Measurements from ENCODE around the gene MAGEA9. TPM values are rescaled to one million over a fixed set of nuclear protein-coding genes. Genes with fewer than 3 reads are reported as not detected.
"Not testable (repeated sequence)": the region's sequence is repeated elsewhere in the genome, so short reads cannot be mapped to it uniquely, and the experiment has no call there.

MAGEA9 gene, protein sequence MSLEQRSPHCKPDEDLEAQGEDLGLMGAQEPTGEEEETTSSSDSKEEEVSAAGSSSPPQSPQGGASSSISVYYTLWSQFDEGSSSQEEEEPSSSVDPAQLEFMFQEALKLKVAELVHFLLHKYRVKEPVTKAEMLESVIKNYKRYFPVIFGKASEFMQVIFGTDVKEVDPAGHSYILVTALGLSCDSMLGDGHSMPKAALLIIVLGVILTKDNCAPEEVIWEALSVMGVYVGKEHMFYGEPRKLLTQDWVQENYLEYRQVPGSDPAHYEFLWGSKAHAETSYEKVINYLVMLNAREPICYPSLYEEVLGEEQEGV
- not detected in 2 replicates for total RNA-seq (2014; rRNA removed; shearing (Covaris generic))

DNA sequence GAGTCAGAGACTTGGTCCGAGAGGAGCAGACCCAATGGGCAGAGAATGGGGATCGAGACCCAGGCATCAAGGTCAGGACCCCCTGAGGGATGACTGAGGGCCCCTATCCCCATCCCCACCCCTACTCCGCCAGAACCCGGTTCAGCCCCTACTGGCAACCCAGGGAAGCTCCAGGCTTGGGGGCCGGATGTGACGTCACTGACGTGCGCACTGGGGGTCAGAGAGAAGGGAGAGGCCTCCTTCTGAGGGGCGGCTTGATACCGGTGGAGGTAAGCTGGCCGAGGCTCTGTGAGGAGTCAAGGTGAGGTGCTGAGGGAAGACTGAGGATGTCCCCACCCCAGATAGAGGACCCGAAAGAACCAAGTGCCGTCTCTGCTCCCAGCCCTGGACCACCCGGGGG lies at the start of gene MAGEA9:
Gene MAGEA9, plus strand, starts transcription at position 204 of the 400 bp plus-strand sequence. CDS start 4,281 bp downstream, outside the sequence.
- not testable (repeated sequence) for DNase-seq (ENCODE audit: low read depth)

DNA sequence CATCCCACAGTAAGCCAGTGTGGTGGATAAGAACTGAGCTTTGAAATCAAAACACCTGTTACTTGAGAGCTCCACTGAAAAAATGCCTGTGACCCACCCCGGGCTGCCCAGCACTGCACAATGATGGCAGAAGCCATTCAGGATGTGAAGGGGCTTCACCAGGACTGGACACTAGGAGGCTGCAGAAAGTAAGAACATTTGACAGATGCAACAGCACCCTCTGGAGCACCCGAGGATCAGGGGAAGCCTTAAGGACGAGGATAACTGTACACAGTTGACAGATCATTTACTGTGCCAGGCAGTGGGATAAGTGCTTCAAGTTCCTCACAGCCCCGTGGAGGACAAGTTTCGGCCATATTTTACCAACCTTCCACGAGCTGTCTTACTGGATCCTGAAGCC lies 39.5 kb upstream of the MAGEA9 start:
- DNase-seq (ENCODE audit: low read depth), result not testable (repeated sequence)

DNA sequence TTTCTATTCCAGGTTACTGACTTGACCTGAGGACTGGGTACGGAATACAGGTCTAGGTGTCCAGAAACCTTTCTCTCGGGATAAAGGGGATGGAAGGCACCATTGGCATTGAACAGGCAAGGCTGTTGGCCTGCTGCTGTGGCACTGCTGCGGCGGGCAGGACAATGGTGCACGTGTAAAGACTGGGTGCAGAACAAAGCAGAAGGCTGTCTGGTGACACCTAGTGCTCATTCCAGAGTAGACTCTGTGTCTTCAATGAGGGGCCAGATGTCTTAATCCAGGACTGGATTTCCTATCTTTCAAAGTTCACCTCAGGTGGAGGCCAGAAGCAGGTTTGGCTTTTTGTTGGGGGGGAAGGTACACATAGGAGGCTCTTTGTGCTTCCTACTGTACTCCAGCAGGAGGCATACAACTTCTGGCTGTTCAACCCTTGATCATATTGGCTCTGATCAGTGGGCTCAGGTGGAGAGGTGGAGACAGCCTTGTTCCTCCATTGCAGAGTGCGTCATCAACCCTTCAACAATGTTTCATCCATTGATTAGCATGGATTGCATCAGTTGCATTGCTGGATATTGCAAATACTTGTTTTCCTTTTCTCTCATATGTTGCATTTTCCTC lies 35.2 kb upstream of the MAGEA9 start:
- DNase-seq (ENCODE audit: low read depth), result not testable (repeated sequence)

DNA sequence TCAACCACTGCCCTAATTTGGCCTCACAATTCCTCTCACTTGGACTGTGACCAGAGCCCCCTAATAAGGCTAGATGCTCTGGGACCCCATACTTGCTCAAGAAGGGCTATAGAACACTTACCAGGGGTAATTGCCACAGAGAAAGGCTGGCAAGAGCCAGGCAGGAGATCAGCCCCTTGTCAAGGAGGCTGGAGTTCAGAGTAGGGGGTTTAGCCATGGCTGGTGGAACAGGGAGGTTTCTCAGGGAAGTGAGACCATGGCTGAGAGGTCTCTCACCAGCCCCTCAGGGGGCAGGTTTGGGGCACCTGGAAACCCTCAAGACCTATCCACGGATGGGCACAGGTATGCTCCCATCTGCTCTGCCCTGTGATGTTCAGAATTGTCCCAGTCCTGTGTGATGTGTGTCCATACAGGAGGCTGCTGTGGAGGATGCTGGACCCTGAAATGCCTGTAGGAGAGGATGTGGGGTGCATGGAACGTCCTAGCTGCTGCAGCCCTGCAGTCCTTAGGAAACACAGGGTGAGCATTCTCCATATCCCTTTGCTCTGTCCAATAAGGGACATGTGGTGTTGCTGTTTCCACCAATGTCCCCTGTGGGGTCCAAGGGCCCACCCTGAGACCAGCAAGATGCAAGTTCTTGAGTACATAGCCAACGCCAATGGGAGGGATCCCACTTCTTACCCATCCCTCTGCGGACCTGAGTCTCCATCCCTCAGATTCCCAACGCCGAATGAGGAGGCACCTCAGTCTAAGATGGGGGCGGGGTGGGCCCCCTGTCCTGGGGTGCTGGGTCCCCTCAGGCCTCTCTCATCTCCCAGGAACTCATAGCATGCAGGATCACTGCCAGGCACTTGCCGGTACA lies 24.3 kb upstream of the MAGEA9 start:
- no peak for DNase-seq (ENCODE audit: low read depth)

DNA sequence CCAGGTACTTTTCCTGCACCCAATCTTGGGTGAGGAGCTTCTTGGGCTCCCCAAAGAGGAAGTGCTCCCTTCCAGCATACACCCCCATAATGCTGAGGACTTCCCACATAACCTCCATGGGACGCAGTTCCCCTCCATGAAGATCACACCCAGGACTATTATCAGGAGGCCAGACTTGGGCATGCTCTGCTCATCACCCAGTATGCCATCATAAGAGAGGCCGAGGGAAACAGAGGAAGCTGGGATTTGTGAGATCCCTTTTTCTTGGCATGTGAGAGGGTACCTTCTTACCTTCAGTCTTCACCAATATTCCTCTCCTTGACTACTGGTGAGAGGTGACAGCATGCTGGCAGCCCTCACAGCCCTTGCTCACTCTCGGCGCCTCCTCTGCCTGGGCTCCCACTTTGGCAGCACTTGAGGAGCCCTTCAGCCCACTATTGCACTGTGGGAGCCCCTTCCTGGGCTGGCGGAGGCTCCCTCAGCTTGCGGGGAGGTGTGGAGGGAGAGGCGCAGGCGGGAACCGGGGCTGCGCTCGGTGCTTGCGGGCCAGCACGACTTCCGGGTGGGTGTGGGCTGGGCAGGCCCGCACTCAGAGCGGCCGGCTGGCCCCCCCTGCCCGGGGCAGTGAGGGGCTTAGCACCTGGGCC lies 23.5 kb upstream of the MAGEA9 start:
- DNase-seq (ENCODE audit: low read depth), result no peak

DNA sequence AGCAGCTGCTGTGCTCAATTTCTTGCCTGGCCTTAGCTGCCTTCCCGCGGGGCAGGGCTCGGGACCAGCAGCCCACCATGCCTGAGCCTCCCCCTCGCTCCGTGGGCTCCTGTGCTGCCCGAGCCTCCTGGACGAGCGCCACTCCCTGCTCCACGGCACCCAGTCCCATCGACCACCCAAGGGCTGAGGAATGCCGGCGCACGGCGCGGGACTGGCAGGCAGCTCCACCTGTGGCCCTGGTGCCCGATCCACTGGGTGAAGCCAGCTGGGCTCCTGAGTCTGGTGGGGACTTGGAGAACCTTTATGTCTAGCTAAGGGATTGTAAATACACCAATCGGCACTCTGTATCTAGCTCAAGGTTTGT lies 23.0 kb upstream of the MAGEA9 start:
- not testable (repeated sequence) for DNase-seq (ENCODE audit: low read depth)

DNA sequence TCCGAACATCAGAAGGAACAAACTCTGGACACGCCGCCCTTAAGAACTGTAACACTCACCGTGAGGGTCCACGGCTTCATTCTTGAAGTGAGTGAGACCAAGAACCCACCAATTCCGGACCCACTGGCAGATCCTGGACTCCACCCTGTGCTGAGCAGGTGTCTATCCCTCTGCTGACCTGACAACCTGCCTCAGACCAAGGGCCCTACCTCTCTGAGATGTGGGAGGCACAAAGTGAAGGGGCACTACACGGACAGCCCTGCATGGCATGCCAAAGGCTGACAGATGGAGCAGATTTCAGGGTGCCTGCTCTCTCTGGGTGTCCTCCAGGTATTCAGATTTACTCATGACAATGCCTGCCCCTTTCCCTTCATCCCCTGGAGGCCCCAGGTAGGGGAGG lies 21.9 kb upstream of the MAGEA9 start:
- DNase-seq (ENCODE audit: low read depth), result no peak

DNA sequence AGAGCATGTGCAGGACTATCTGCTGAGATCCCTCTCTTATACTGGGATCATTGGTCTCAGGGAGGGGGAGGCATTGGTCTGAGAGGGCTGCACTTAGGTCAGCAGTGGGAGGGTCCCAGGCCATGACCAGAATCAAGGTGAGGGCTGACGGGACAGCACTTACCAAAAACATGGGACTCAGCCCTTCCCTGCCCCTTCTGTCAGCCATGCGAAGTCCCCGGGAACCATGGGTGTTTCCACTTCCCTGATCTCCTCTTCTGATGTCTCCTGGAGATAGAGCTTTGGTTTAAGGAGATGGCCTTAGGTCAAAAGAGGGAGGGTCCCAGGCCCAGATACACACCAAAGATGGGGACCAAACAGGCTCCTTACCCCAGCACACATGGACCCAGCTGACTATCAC lies 20.8 kb upstream of the MAGEA9 start:
- DNase-seq (ENCODE audit: low read depth), result no peak

DNA sequence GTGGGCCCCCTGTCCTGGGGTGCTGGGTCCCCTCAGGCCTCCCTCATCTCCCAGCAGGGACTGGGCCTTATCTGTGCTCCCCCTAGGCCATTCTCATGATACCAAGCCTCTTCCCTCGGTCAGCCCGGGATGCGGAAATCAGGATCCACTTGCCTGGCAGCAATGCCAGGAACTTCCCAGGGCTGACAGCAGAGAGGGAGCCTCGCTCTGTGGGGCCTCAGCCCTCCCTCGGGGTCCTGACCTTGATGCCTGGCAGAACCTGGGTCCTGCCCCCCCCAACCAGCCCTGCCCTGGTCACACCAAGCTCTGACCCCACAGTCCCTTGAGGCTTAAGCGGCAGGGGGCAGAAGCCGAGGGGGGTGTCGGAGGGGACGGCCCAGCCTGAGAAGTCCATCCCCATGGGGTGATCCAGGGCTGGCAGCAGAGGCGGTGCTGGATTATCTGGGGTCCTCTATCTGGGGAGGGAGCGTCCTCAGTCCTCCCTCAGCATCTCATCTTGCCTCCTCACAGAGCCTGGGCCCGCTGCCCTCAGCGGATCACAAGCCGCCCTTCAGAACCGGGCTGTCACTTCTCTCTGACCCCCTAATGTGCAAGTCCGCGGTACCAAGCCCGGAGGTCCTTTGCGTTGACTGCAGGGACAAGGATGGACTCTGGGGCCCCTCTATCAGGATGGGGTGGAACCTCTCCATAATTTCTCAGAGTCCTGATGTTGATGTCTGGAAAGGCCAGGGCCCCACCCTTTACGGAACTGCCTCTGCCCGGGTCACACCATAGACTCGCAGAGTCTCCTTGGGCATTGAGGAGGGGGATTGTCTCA lies 19.7 kb upstream of the MAGEA9 start:
- DNase-seq (ENCODE audit: low read depth), result not testable (repeated sequence)

DNA sequence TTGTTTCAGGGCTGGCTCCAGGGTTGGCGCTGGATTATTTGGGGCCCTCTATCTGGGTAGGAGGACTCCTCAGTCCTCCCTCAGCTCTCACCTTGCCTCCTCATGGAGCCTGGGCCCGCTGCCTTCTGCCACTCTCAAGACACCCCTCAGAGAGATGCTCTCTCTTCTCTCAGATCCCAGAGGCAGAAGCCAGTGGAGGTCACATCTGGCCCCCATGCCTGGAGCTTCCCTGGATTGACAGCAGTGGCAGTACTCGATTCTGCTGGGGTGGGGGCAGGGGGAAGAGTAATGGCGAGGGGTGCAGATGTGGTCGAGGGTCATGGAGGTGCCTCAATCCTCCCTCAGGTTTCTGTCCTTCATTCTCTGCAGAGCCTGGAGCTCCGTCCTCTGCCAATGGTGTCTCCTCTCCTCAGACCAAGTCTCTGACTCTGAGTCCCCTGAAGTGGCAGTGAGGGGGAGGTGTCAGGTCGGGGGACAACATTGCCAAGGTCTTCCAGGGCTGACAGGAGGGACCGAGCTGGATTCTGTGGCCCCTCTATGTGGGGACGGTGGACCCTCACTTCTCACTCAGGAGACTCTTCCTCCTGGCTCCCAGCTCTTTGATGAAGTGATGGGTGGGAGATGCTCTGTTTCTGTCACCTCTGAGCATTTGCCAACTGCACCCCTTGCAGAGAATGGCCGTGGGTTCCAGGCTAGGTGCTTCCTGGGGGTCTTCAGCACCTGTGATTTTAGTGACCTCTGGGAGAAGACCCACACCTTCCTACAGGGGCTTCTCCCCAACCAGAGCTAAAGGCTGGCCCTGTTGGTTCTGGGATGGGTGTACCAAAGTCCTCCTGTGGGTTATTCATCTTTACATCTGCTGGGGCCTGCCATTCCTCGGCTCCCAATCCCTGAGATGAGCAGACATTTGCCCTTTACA lies 18.8 kb upstream of the MAGEA9 start:
- DNase-seq (ENCODE audit: low read depth), result no peak

DNA sequence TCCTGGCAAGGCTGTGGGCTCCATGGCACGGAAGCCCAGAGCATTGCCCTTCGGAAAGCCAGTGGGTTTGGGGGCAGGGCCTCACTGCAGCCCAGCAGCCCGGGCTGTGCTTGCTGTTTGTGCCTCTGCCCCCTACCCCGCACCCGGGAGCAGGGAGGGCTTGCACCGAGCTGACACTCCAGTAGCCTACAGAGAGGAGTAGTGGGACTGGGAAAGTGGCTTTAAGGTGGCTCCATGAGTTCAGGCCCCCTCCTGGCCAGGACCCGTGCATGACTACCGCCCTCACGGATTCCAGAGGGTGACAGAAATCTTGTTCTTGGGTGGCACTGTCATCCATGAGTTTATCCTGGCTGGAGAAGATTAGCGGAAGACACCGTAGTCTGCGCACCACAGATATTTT lies 11.4 kb upstream of the MAGEA9 start:
- DNase-seq (ENCODE audit: low read depth), result not testable (repeated sequence)

DNA sequence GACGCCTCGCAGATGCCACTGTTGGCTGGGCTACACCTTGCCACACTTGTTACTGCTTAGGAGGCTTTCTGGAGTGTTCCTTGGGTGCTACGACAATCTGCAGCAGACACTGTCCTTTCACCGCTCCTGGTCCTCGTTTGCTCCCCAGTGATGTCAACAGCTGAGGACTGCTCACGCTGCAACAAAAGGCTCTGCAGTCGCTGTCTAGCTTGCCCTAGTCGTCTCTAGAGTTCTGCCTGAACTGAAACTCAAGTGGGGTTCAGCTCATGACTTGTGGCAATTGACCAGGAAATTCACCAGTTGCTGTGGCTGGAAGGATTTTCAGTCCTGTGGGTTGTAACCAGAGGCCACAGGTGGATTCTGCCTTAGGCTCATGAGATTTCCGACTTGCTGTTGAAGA lies 8.7 kb upstream of the MAGEA9 start:
- DNase-seq (ENCODE audit: low read depth), result not testable (repeated sequence)

DNA sequence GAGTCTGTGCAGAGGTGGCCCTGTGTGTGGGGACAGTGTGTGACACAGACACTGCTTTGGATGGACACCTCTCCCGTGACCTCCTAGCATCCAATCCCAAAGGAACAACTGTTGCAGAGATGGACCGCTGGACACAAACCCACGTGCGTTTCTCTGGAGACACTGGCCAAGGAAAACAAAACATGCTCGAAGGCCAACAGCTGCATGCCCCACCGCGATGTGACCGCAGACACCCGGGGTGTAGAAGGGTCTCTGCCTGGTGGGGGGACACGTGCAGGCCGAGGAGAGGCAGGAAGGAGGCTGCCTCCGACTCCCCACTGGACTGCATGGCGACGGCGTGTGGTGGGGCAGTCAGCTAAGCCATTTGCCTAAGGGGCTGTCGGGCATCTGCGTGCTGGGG lies 8.0 kb upstream of the MAGEA9 start, which contains the start of gene HSFX1:
Gene HSFX1, plus strand, starts transcription at position 301 of the 400 bp plus-strand sequence. CDS start 614 bp downstream, outside the sequence.
- DNase-seq (ENCODE audit: low read depth), result not testable (repeated sequence)

DNA sequence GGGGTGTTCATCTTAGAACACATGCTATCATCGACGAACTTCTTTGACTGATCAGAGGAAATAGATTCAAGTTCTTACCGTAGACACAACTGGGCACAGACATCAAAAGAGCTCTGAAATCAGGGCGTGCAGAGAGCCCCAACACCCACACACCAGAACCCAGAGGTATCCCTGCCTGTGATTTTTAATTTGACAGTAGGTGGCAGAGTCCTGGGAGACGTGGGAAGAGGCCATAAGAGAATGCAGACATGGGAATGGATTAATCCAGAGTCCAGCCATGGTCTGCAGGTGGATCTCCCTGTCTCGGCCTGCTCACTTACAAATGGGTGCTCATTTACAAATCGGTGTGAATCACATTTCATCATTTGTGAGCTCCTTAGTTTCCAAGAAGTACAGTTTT lies 3.7 kb upstream of the MAGEA9 start:
- DNase-seq (ENCODE audit: low read depth), result not testable (repeated sequence)

DNA sequence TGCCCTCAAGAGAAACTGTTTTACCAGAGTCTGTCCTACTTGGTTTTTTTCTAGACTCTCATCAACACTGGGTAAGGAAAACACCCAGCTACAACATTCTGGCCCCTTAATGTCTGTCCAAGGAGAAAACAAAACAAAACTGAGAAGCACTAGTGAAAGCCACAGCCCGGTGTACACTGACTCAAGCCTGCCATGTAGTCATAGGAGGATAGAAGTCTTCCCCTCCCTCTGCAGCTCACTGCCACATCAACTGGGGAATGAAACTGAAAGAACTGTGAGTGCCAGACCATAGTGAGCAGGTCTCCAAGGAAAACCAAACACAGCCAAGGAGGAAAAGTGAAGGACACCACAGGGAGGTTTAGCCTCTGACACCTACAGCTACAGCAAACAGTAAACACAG lies 13.8 kb downstream of the MAGEA9 start:
- DNase-seq (ENCODE audit: low read depth), result not testable (repeated sequence)

DNA sequence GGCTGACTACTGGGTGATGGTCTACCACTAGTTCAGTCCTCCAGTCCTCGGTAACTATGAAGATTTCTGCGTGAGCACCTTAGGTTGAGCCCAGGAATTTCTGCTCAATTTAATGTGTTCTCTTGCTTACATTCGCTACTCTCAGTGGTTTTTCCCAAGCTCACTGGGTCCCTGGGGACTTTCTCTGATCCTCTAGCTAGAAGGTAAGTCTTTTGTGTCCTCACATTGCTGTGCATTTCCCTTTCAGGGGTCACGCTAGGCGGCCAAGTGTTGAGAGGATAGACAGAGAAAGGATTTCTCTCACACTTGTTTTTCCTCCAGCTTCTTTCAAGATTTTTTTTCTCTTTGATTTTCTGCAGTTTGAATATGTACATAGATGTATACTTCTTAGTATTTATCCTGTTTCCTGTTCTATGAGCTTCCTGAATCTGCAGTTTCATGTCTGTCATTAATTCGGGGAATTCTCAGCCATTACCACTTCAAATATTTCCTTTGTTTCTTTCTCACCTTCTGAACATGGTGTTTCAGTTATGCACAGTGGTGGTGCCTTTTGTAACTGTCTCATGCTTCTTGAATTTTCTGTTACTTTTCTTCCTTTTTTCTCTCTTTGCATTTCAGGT lies 17.5 kb downstream of the MAGEA9 start:
- no peak for DNase-seq (ENCODE audit: low read depth)

DNA sequence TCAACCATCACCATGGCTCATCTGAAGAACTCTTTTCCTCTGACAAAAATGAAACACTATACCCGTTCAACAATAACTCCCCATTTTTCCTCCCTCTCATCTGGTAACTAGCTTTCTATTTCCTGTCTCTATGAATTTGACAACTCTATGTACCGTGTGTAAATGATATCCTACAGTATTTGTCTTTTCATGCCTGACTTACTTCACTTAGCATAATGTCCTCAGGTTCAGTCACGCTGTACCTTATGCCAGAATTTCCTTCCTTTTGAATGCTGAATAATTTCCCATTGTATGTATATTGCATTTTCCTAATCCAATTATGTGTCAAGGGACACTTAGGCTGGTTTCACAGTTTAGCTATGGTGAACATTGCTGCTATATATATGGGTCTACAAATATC lies 18.2 kb downstream of the MAGEA9 start:
- DNase-seq (ENCODE audit: low read depth), result no peak

DNA sequence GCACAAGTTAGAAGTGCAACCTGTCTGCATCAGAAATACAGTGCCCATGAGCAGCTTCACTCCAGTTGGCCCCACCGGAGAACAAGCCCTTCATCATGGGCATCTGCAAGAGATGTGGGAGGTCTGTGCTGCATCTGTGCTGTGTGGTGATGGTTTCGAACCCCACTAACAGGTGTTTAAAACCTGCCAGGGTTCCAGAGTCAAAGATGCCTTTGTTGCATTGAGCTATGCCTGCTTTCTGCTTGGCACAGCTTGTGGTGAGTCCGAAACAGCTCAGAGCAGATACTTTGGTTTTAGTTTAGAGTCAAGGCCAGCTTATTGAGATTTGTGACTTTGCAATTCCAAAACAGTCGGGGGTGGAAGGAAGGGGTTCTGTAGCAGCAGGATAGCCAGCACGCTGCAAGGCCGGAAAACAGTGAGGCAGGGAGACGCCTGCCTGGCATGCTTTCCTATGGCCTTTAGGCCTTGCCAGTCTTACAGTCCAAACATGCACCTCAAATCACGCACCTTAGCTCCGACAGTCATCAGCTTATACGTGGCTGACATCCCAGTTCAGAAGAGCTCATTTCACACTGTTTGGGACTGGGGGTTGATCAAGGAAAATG lies 21.8 kb downstream of the MAGEA9 start:
- DNase-seq (ENCODE audit: low read depth), result no peak

DNA sequence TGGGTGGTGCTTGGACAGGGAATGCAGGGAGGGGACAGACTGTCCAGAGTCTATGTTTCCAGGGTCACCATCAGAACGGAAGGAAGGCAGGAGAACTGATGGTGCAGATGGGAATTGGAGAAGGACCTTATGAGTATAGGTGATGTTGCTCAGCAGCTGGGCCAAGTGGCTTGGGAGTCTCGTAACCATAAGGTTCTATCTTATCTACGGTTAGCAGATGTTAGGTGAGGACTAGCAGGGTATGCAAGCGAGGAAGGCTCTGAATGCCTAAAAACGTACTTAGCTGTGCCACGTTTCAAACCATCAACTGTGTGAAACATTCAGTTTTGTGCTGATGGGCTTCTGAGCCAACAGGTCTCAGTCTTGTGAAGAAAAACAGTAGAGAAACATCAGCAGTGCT lies 22.4 kb downstream of the MAGEA9 start:
- no peak for DNase-seq (ENCODE audit: low read depth)

Measured in M059J (cell line).